MCF 10A (cell line): ENCODE data around the gene XAF1. TPM values are rescaled to one million over a fixed set of nuclear protein-coding genes. Genes with fewer than 3 reads are reported as not detected.
"Not testable (repeated sequence)": the region's sequence is repeated elsewhere in the genome, so short reads cannot be mapped to it uniquely, and the experiment has no call there.

Experiments used
- BruUV-seq: library from RNA; stranded (reverse); fragments of 400-500 nt; replicated peaks from 2 replicates; lab custom pipeline; 2021; lab: Mats Ljungman, UMichigan
- CTCF ChIA-PET: fragments of 300-600 bp; sonication (Branson Sonifier 250); formaldehyde crosslinking; extraction: SDS; loops from one replicate; lab custom pipeline; 2021; ENCODE audit warnings: antibody characterized with exemption, inconsistent platforms; lab: Yijun Ruan, JAX
- POLR2A ChIA-PET: fragments of 300-600, 350-650 bp; sonication (Branson Sonifier 250); formaldehyde crosslinking; extraction: SDS; loops from one replicate; lab custom pipeline; 2020; ENCODE audit warnings: antibody characterized with exemption, inconsistent platforms; lab: Yijun Ruan, JAX
- DNase-seq: peaks from one replicate; pipeline ENCODE4 v3.0.0-alpha.2; 2018; ENCODE audit not compliant: unreplicated experiment
- H3K27ac Mint-ChIP-seq: one replicate; pipeline ENCODE4 v1.8.0; 2022; ENCODE audit warnings: mild to moderate bottlenecking, low read depth, mixed read lengths; ENCODE audit not compliant: unreplicated experiment
- H3K27me3 Mint-ChIP-seq: one replicate; pipeline ENCODE4 v1.8.0; 2022; ENCODE audit warnings: mixed read lengths; ENCODE audit not compliant: insufficient read depth, unreplicated experiment
- H3K36me3 Mint-ChIP-seq: one replicate; pipeline ENCODE4 v1.8.0; 2022; ENCODE audit warnings: mild to moderate bottlenecking, moderate library complexity, mixed read lengths; ENCODE audit not compliant: insufficient read depth, unreplicated experiment
- H3K4me1 Mint-ChIP-seq: one replicate; pipeline ENCODE4 v1.8.0; 2022; ENCODE audit warnings: mixed read lengths; ENCODE audit not compliant: insufficient read depth, unreplicated experiment
- H3K4me3 Mint-ChIP-seq: one replicate; pipeline ENCODE4 v1.8.0; 2022; ENCODE audit warnings: mild to moderate bottlenecking, moderate library complexity, mixed read lengths; ENCODE audit not compliant: unreplicated experiment
- H3K9me3 Mint-ChIP-seq: one replicate; pipeline ENCODE4 v1.8.0; 2022; ENCODE audit warnings: mixed read lengths; ENCODE audit not compliant: unreplicated experiment
- intact Hi-C: fragments of 100-400 bp; cut with micrococcal nuclease; formaldehyde crosslinking; loops from 2 replicates; pipeline ENCODE4 v1.14.1; 2022
- total RNA-seq: library from RNA; stranded (reverse); gene quantifications from 2 replicates; pipeline ENCODE4 v1.2.3, GENCODE V29; 2022
- TF ChIP-seq, protein P1 (sequence below): fragments of 200-600 bp; IDR thresholded peaks from one replicate; pipeline ENCODE4 v1.8.0; 2022; ENCODE audit warnings: antibody characterized with exemption, mild to moderate bottlenecking; ENCODE audit not compliant: unreplicated experiment

Gene XAF1
- total RNA-seq, 1 experiment from 2014 or later = not detected

DNA sequence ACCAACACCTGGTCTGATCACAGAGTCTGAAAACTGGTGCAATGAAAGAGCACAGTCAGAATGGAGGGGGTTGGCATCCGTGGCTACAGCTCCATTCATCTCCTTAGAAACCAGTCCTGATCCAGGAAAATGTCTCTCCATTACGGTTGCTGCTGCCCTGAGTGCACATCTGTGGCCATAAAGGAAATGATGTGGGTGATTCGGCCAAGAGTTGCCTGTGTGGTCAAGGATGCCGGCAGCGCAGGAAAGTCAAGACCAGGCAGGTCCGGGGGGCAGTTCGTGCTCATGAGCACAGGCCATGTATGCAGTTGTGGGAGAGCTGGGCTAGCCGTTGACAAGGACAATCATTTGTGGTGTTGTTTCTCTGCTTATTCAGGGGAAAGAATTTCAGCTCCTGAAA is 5.9 kb downstream of the XAF1 start:
- no TSS peak for BruUV-seq
- Mint-ChIP-seq H3K27ac (no peak overlapping the region), H3K4me1 (no peaks in the 10 kb centered on the region), H3K27me3 (peaks cover 8% of the 10 kb centered on the region), H3K36me3 (no peaks in the 10 kb centered on the region), H3K9me3 (peaks cover 9% of the 10 kb centered on the region), H3K4me3 (no peak overlapping the region)
- intact Hi-C loops = no loop called here
- ChIA-PET POLR2A (no interaction called here), CTCF (no interaction called here)
- no peak for DNase-seq
- TF ChIP-seq, protein P1, sequence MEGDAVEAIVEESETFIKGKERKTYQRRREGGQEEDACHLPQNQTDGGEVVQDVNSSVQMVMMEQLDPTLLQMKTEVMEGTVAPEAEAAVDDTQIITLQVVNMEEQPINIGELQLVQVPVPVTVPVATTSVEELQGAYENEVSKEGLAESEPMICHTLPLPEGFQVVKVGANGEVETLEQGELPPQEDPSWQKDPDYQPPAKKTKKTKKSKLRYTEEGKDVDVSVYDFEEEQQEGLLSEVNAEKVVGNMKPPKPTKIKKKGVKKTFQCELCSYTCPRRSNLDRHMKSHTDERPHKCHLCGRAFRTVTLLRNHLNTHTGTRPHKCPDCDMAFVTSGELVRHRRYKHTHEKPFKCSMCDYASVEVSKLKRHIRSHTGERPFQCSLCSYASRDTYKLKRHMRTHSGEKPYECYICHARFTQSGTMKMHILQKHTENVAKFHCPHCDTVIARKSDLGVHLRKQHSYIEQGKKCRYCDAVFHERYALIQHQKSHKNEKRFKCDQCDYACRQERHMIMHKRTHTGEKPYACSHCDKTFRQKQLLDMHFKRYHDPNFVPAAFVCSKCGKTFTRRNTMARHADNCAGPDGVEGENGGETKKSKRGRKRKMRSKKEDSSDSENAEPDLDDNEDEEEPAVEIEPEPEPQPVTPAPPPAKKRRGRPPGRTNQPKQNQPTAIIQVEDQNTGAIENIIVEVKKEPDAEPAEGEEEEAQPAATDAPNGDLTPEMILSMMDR = no peak

DNA sequence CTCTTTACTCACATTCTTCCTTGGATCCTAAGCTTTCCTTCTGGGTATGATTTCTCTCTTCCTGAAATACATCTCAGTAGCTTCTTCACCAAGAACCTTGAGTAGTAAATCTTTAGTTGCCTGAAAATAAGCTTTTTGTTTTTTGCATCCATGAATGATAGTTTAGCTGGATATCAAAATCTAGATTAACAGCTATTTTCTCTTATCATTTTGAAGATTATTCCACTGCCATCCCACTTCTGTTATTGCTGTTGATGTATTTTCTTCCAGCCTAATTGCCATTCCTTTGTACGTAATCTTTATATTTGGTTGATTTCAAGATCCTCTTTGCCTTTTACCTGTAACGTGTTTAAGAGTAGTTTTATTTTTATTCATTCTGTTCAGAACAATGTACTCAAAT is 12.6 kb downstream of the XAF1 start:
- ChIA-PET POLR2A (interaction anchor here (0.6 kb wide), 2 partner anchors 15 to 267 kb away, joined by 3 read pairs; partner anchors contain the start of gene SLC16A13), CTCF (interaction anchor here (0.6 to 1.0 kb wide), 3 partner anchors 75 to 332 kb away, joined by 3 to 5 read pairs (median 3); no protein-coding TSS in a partner anchor)
- Mint-ChIP-seq H3K9me3 (peaks cover 33% of the 10 kb centered on the region), H3K36me3 (no peaks in the 10 kb centered on the region), H3K4me1 (no peaks in the 10 kb centered on the region), H3K27me3 (peaks cover 8% of the 10 kb centered on the region), H3K27ac (no peak overlapping the region), H3K4me3 (no peak overlapping the region)
- intact Hi-C loops = no loop called here
- no TSS peak for BruUV-seq
- DNase-seq = no peak
- TF ChIP-seq, protein P1 = no peak

GRCh38 chr17:6772016-6772415 is 16.2 kb downstream of the XAF1 start:
- no peak for DNase-seq
- ChIA-PET CTCF (no interaction called here), POLR2A (no interaction called here)
- no peaks in the 10 kb centered on the region for H3K36me3 Mint-ChIP-seq
- no peak overlapping the region for H3K27ac Mint-ChIP-seq
- no peaks in the 10 kb centered on the region for H3K4me1 Mint-ChIP-seq
- no TSS peak for BruUV-seq
- intact Hi-C loops = no loop called here
- H3K9me3 Mint-ChIP-seq = peaks cover 24% of the 10 kb centered on the region
- H3K4me3 Mint-ChIP-seq = no peak overlapping the region
- TF ChIP-seq, protein P1 = no peak
- H3K27me3 Mint-ChIP-seq = no peaks in the 10 kb centered on the region

DNA sequence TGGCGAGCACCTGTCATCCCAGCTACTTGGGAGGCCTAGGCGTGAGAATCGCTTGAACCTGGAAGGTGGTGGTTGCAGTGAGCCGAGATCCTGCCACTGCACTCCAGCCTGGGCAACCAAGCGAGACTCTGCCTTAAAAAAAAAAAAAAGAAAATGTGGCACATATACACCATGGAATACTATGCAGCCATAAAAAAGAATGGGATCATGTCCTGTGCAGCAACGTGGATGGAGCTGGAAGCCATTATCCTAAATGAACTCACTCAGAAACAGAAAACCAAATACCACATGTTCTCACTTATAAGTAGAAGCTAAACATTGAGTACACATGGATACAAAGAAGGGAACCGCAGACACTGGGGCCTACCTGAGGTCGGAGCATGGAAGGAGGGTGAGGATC is 19.1 kb downstream of the XAF1 start:
- H3K27me3 Mint-ChIP-seq, CTCF ChIA-PET, POLR2A ChIA-PET, H3K36me3 Mint-ChIP-seq, intact Hi-C loops, H3K4me3 Mint-ChIP-seq, DNase-seq, H3K4me1 Mint-ChIP-seq, BruUV-seq, H3K9me3 Mint-ChIP-seq, H3K27ac Mint-ChIP-seq: not testable (repeated sequence)

DNA sequence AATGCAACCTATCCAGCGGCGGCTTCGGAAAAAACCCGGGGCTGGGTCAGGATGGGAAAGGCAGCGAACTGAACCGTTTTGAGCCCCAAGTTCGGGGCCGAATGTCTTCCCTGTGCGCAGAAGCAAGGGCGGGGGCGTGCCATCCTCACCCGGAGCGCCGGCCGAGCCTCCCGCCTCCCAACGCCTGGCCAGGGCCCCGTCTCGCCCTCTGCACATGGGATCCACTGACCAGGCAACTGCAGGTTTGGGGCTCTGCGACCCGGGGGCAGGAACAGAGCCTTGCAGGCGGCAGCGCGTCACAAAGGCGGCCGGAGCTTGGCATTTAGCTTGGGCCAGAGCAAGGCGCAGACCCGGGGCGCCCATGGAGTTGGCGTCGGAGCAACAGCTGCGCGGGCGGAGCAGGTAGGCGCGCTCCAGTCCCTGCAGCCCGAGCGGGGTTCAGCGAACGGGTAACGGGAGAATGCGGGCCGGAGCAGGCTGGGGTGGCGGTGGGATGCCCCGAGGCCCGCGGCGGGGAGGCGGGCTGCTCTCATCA is 20.1 kb downstream of the XAF1 start, which contains the start of gene FBXO39:
TSS of gene FBXO39 (plus strand) at position 345 of the 535 bp plus-strand sequence. CDS start 3,654 bp downstream, outside the sequence.
- ChIA-PET POLR2A (no interaction called here), CTCF (interaction anchor here (0.9 kb wide), 1 partner anchor 68 kb away, joined by 3 read pairs; no protein-coding TSS in a partner anchor)
- no peaks in the 10 kb centered on the region for H3K27me3 Mint-ChIP-seq
- H3K27ac Mint-ChIP-seq = no peak within 1 kb of the TSS
- H3K36me3 Mint-ChIP-seq = peaks cover 6% of the 10 kb centered on the region
- H3K9me3 Mint-ChIP-seq = no peaks in the 10 kb centered on the region
- intact Hi-C loops = no loop called here
- no TSS peak for BruUV-seq
- no peak within 1 kb of the TSS for H3K4me3 Mint-ChIP-seq
- H3K4me1 Mint-ChIP-seq = peaks cover 5% of the 10 kb centered on the region
- TF ChIP-seq, protein P1 = no peak
- no peak for DNase-seq
